NCI-H82 treated with DMSO at 0.1 percent for 48 hours (cell line): ENCODE results near the gene FSCN2.

Source experiments
- DNase-seq: peaks from one replicate; lab custom pipeline; 2025; ENCODE audit not compliant: unreplicated experiment; lab: John Stamatoyannopoulos, UW

FSCN2 gene

GRCh38 chr17:81538651-81539570 is 10.7 kb downstream of the FSCN2 start:
- DNase-seq = no peak

- no peak for DNase-seq
Observed at GRCh38 chr17:81539571-81539900, 11.4 kb downstream of the FSCN2 start.

DNA sequence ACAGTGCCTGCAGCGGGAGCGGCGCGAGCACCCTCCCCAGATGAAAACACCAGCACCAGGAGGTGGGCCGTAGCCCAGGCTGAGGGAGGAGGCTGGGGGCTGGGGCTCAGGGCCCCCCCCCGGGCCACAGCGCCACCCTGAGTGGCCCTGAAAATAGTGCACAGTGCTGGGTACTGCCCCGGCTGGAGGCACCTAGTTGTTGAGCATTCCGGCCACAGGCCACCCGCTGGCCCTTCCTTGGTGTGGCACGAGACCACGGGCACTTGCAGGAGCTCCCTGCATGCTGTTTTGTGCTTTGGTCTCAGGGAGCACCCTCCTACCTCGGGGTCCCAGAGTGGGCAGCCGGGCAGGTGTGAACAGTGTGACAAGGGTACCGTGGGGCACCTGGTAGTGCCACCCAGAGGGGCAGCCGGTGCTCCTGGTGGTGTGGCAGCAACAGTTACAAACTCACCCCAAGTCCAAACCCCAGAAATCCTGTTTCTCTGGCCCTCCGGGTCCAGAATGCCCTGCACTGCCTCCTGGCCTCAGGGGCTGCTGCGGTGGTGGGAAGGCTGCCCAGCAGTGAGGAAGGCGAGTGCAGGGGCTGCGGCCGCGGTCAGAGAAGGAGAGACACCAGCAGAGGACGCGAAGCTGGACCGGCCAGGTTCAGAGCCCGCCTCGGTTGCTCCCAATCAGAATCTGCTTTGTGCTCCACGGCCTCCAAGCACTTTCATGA is 11.9 kb downstream of the FSCN2 start:
- no peak for DNase-seq

GRCh38 chr17:81540676-81541027 is 12.5 kb downstream of the FSCN2 start:
- DNase-seq = no peak

GRCh38 chr17:81541123-81541522 is 12.9 kb downstream of the FSCN2 start:
- no peak for DNase-seq

DNA sequence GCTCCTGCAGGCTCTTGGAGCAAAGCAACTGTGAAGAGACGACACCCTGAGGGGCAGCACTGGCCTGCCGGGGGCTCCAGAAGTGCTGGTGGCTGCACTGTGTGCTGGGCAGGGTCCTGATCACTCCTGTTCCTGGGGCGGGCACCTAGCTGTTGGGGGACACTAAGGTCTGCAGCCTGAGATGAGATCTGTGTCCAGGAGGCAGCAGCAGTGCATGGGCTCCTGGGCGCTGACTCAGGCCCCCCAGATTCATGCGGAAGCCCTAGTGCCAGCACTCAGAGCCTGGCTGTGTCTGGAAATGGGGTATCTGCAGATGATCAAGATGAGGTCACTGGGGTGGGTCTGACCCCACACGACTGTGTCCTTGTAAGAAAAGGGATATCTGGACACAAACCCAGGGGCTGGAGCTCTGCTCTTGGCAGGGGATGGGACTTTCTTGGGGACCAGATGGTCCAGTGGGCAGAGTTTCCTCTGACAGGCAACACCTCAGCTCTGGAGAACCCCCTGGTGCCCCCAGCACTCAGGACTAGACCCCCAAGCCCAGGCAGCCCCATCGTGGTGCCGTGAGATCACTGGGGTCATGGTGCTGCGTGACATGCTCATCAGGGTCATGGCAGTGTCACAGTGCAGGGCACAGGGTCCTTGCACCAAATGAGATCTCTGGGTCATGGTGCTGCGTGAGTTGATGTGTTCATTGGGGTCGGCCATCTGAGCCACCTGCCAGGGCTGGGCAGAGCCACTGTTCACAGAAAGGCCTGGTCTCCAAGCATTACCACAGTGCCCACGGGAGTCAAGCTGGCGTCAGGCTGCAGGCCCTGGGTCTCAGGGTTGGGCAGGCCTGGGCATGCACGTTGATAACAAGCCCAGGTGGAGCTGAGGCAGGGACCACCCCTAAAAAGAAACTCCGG is 14.5 kb downstream of the FSCN2 start:
- DNase-seq = no peak

DNA sequence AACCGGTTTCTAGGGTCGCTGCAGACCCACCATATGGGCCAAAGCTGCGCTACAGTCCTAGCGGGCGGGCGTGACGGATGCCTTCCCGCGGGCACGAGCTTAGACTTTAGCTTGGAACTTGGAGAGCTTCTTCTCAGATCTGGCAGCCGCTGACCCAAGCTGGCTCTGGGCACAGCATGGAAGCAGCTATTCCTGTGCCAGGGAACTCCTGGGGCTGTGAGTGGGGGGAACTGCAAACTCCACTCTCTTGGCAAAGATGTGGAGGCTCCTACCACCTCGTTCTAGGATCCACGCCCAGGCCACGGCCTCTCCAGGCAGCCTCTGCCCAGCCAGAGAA is 15.1 kb downstream of the FSCN2 start:
- DNase-seq = no peak

DNA sequence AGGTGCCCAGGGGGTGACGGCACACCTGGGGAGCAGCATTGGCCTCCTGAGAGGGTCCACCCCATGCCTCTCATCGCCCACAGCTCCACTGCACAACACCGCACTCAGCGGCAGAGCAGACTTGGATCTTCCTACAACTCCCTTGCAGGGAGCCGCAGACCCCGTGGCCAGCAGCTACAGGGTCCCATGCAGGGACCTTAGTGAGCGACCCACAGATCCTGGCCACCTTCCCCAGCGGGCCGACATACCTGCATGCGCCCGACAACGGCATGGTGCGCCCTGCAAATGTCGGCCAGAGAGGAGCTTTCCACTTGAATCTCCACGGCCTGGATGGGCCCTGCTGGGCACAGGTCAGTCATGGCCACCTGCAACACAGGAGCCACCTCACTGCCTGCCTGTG is 15.6 kb downstream of the FSCN2 start:
- no peak for DNase-seq

DNA sequence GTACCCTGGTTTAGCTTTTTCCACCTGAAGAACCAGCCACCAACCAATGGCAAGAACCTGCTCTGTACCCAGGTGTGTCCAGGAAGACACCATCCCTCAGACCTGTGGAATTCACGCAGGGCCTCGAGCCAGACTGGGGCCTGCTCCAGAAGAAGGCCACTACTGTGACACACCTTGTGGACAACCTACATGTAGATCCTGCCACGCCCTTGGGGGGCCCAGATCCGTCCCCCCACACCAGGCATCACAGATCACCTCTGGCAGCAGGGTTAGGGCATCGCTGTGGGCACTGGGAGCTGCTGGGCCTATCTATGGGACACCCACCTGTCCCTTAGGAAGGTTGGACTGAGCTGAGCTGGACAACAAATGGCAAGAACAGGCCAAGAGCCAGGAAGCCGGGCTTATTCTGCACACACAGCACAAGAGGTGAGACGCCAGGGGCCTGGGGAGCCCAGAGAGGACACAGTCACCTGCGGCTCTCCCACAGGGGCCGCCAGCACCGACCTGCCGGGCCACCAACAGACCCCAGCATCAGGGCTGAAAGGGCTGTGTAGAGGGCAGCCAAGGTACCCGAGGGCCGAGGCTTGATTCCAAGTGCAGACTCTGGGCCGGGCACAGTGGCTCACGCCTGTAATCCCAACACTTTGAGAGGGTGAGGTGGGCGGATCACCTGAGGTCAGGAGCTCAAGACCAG is 16.3 kb downstream of the FSCN2 start:
- DNase-seq = no peak

DNA sequence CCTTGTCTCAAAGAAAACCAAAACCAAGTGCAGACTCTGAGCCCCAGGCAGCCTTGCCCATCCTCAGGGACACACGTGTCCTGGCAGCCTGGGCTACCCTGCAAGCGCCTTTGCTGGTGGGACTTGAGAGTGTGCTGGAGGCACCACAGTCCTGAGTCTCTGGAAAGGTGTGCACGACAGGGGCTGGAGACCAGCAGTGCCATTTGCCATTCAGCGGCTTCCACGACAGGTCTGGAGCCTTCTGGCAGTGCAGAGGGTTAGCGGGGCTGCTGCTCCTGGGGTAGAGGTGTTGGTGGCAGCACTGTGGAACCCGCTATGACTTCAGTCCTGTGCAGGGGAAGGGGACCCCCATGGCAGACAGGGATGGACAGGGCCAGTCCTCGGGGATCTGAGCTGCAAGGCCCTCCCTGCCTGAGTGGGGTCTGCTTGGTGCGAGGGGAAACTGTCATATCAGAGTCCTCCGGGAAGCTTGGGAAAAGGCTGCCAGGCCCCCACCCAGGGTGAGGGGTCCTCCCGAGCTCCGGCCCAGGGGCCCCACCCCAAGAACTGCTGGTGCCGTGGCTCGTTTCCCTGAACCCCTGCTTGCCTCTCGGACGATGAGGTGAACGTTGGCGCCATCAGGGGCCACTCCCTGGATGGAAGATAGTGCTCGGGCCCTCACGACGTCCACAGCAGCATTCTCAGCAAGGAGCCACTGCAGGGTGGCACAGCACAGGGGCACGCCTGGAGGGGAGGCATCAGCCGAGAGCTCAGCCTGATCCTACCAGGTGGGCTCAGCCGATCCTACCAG is 17.2 kb downstream of the FSCN2 start:
- no peak for DNase-seq

GRCh38 chr17:81546906-81547613 is 18.9 kb downstream of the FSCN2 start:
- DNase-seq = no peak

DNA sequence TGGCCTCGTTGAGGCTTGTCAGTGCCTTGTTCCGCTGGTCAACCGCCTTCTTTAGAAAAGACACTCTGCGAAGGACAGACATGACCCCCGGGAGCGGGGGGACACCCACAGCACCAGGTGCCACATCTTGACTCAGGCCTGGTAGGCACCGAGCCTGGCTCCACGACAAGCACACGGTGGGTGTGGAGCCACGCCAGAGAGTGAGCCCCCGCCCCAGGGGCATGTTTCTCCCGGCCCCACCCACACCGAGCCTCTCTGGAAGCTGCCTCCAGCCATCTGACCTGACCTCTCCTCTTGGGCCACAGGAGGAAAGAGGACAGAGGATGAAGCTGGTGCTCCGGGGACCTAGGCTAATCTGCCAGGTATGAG is 19.4 kb downstream of the FSCN2 start:
- DNase-seq = no peak

GRCh38 chr17:81549031-81549557 is 20.9 kb downstream of the FSCN2 start:
- DNase-seq = no peak

- DNase-seq = no peak
Observed at GRCh38 chr17:81549826-81550225, 21.6 kb downstream of the FSCN2 start.

- DNase-seq = no peak
Observed at GRCh38 chr17:81550285-81550684, 22.1 kb downstream of the FSCN2 start.

DNA sequence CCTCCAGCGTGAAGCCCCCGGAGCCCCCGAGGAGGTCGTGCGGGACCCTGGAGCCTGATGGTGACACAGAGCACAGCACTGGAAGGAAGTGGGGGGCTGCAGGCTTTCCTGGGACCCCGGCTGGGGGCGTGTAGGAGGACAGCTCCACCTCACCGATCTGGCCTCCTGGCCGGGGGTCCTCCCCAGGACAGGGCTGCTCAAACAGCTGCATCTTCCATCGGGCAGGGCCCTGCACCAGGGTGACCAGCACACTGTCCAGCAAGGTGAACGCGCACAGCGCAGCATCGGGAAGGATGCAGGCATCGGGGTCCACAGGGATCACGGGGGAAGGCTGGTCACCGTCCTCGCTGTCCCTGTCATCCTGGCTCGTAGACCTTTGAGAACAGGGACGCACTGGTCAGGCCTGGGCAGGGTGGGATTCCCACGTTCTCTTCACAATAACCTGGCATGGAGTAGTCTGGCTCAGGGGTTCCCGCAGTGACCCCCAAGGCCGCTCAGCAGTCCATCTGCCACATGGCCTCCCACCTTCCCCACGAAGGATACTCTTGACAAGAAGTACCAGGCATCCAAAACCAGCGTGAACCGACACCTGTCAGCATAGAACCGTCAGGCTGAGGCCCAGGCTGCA is 22.8 kb downstream of the FSCN2 start:
- no peak for DNase-seq

GRCh38 chr17:81551458-81552243 is 23.5 kb downstream of the FSCN2 start:
- no peak for DNase-seq
